IMR-90 (cell line): ENCODE results near the gene MAP2K5. TPM values are rescaled to one million over a fixed set of nuclear protein-coding genes. Genes with fewer than 3 reads are reported as not detected.

Source experiments
- ATAC-seq: fragments of 200-7000 bp; cut with Tn5 transposase; 2 replicates; pipeline ENCODE4 v1.9.1; 2020; ENCODE audit warnings: low read depth, mild to moderate bottlenecking, moderate library complexity
- BruUV-seq: library from RNA; stranded (reverse); fragments of 400-500 nt; replicated peaks from 2 replicates; lab custom pipeline; 2021; lab: Mats Ljungman, UMichigan
- CTCF ChIA-PET: fragments of 300-600 bp; formaldehyde crosslinking; extraction: SDS; loops from one replicate; lab custom pipeline; 2021; ENCODE audit warnings: antibody characterized with exemption; lab: Yijun Ruan, JAX
- POLR2A ChIA-PET: fragments of 300-600 bp; sonication (Branson Sonifier 250); formaldehyde crosslinking; loops from one replicate; lab custom pipeline; 2022; ENCODE audit warnings: antibody characterized with exemption; ENCODE audit not compliant: unreplicated experiment; lab: Charles Lee
- DNase-seq: peaks from one replicate; pipeline ENCODE4 v3.0.0; 2013
- H2AFZ ChIP-seq: replicated peaks from 2 replicates; pipeline ENCODE3; 2013; ENCODE audit warnings: low read length, mild to moderate bottlenecking; ENCODE audit not compliant: poor library complexity
- H2AK5ac ChIP-seq: 2 replicates; pipeline ENCODE4 v1.6.1; 2013; ENCODE audit warnings: low read depth, low read length, inconsistent platforms
- H2AK9ac ChIP-seq: replicated peaks from 2 replicates; pipeline ENCODE3; 2013; ENCODE audit warnings: mild to moderate bottlenecking, low read depth, low read length, moderate library complexity; ENCODE audit not compliant: poor library complexity
- H2BK120ac ChIP-seq: 2 replicates; pipeline ENCODE4 v1.6.1; 2013; ENCODE audit warnings: low read depth, low read length, inconsistent platforms
- H2BK15ac ChIP-seq: 3 replicates; pipeline ENCODE4 v1.6.1; 2013; ENCODE audit warnings: low read depth, low read length, inconsistent platforms
- H2BK20ac ChIP-seq: 2 replicates; pipeline ENCODE4 v1.6.1; 2013; ENCODE audit warnings: low read depth, mild to moderate bottlenecking, inconsistent platforms, low read length, moderate library complexity
- H2BK5ac ChIP-seq: 2 replicates; pipeline ENCODE4 v1.6.1; 2013; ENCODE audit warnings: mild to moderate bottlenecking, low read depth, low read length, inconsistent platforms; ENCODE audit not compliant: poor library complexity, severe bottlenecking
- H3K14ac ChIP-seq: replicated peaks from 2 replicates; pipeline ENCODE4 v1.6.1; 2013; ENCODE audit warnings: low read depth, low read length, inconsistent platforms
- H3K18ac ChIP-seq: 2 replicates; pipeline ENCODE4 v1.6.1; 2013; ENCODE audit warnings: low read depth, low read length, control low read depth
- H3K23ac ChIP-seq: 2 replicates; pipeline ENCODE4 v1.6.1; 2013; ENCODE audit warnings: low read depth, low read length, inconsistent platforms
- H3K27ac ChIP-seq: 2 replicates; pipeline ENCODE4 v1.5.1; 2013; ENCODE audit warnings: mild to moderate bottlenecking, control low read depth, low read length; ENCODE audit not compliant: insufficient read depth
- H3K27me3 ChIP-seq: 2 replicates; pipeline ENCODE4 v1.6.1; 2013; ENCODE audit warnings: low read length; ENCODE audit not compliant: control insufficient read depth, insufficient read depth
- H3K36me3 ChIP-seq: 2 replicates; pipeline ENCODE4 v1.6.1; 2013; ENCODE audit warnings: low read length, mixed read lengths; ENCODE audit not compliant: control insufficient read depth, insufficient read depth
- H3K4ac ChIP-seq: 2 replicates; pipeline ENCODE4 v1.6.1; 2013; ENCODE audit warnings: low read depth, low read length, inconsistent platforms
- H3K4me1 ChIP-seq: 2 replicates; pipeline ENCODE4 v1.6.1; 2013; ENCODE audit warnings: low read length, mixed read lengths; ENCODE audit not compliant: control insufficient read depth, insufficient read depth
- H3K4me2 ChIP-seq: 2 replicates; pipeline ENCODE4 v1.6.1; 2013; ENCODE audit warnings: low read depth, mild to moderate bottlenecking, control low read depth, low read length, moderate library complexity
- H3K4me3 ChIP-seq: 2 replicates; pipeline ENCODE4 v1.5.1; 2013; ENCODE audit warnings: low read depth, mild to moderate bottlenecking, control low read depth, low read length, moderate library complexity; ENCODE audit not compliant: insufficient read depth
- H3K56ac ChIP-seq: 2 replicates; pipeline ENCODE4 v1.6.1; 2013; ENCODE audit warnings: low read length, inconsistent platforms; ENCODE audit not compliant: insufficient read depth; ENCODE audit errors: extremely low read depth
- H3K79me1 ChIP-seq, 2 experiments: 2 replicates each; pipeline ENCODE4 v1.6.1; 2013; ENCODE audit warnings: low read length in 2 of 2, inconsistent platforms in 1 of 2, low read depth in 1 of 2
- H3K9ac ChIP-seq: 2 replicates; pipeline ENCODE4 v1.6.1; 2013; ENCODE audit warnings: low read depth, low read length, control low read depth
- H3K9me1 ChIP-seq: 2 replicates; pipeline ENCODE4 v1.6.1; 2013; ENCODE audit warnings: low read length, inconsistent platforms; ENCODE audit not compliant: insufficient read depth
- H3K9me3 ChIP-seq: 2 replicates; pipeline ENCODE4 v1.6.1; 2013; ENCODE audit warnings: low read length; ENCODE audit not compliant: control insufficient read depth, insufficient read depth
- H4K20me1 ChIP-seq: 2 replicates; pipeline ENCODE4 v1.6.1; 2013; ENCODE audit warnings: low read length, inconsistent platforms; ENCODE audit not compliant: insufficient read depth
- H4K5ac ChIP-seq: 2 replicates; pipeline ENCODE4 v1.6.1; 2013; ENCODE audit warnings: mild to moderate bottlenecking, low read depth, low read length, control low read depth
- H4K8ac ChIP-seq, 2 experiments: 2 replicates each; pipeline ENCODE4 v1.6.1; 2013; ENCODE audit warnings: low read depth in 2 of 2, low read length in 2 of 2, control low read depth in 1 of 2, inconsistent platforms in 1 of 2
- H4K91ac ChIP-seq: 2 replicates; pipeline ENCODE4 v1.6.1; 2013; ENCODE audit warnings: low read depth, low read length, inconsistent platforms; ENCODE audit not compliant: insufficient read depth
- BHLHE40 ChIP-seq: fragments of 150-350 bp; IDR thresholded peaks from 2 replicates; pipeline ENCODE4 v1.6.1; 2016; ENCODE audit warnings: mild to moderate bottlenecking, low read depth, low read length
- CEBPB ChIP-seq: IDR thresholded peaks from 2 replicates; pipeline ENCODE4 v1.6.1; 2012; ENCODE audit warnings: low read depth, low read length, improper control_type of control experiment
- CHD1 ChIP-seq: IDR thresholded peaks from 2 replicates; pipeline ENCODE4 v1.6.1; 2012; ENCODE audit warnings: low read depth, low read length, improper control_type of control experiment
- CTCF ChIP-seq: conservative IDR thresholded peaks from 2 replicates; pipeline ENCODE4 v1.5.1; 2012; ENCODE audit warnings: mild to moderate bottlenecking, low read depth, low read length, improper control_type of control experiment
- FOS ChIP-seq: fragments of 150-350 bp; IDR thresholded peaks from 2 replicates; pipeline ENCODE4 v1.6.1; 2016; ENCODE audit warnings: low read depth, low read length
- MAFK ChIP-seq: IDR thresholded peaks from 2 replicates; pipeline ENCODE4 v1.6.1; 2012; ENCODE audit warnings: low read depth, low read length, improper control_type of control experiment
- MAZ ChIP-seq: IDR thresholded peaks from 2 replicates; pipeline ENCODE4 v1.6.1; 2012; ENCODE audit warnings: low read depth, mild to moderate bottlenecking, low read length, improper control_type of control experiment, moderate library complexity, borderline replicate concordance
- MXI1 ChIP-seq: IDR thresholded peaks from 2 replicates; pipeline ENCODE4 v1.6.1; 2012; ENCODE audit warnings: low read depth, mild to moderate bottlenecking, low read length, moderate library complexity, borderline replicate concordance
- NFE2L2 ChIP-seq: fragments of 150-350 bp; IDR thresholded peaks from 2 replicates; pipeline ENCODE4 v1.6.1; 2016; ENCODE audit warnings: low read depth, mild to moderate bottlenecking, low read length
- POLR2A ChIP-seq: IDR thresholded peaks from 2 replicates; pipeline ENCODE4 v1.6.1; 2012; ENCODE audit warnings: mild to moderate bottlenecking, low read depth, low read length
- RAD21 ChIP-seq: IDR thresholded peaks from 2 replicates; pipeline ENCODE4 v1.6.1; 2012; ENCODE audit warnings: low read length, improper control_type of control experiment
- RCOR1 ChIP-seq: IDR thresholded peaks from 2 replicates; pipeline ENCODE4 v1.6.1; 2012; ENCODE audit warnings: mild to moderate bottlenecking, low read length, improper control_type of control experiment; ENCODE audit not compliant: insufficient replicate concordance
- RFX5 ChIP-seq: IDR thresholded peaks from 2 replicates; pipeline ENCODE4 v1.8.0; 2012; ENCODE audit warnings: low read depth, mild to moderate bottlenecking, low read length, moderate library complexity
- SMC3 ChIP-seq: fragments of 150-350 bp; IDR thresholded peaks from 2 replicates; pipeline ENCODE4 v1.6.1; 2016; ENCODE audit warnings: low read depth, mild to moderate bottlenecking, antibody characterized with exemption, low read length, moderate library complexity
- USF2 ChIP-seq: fragments of 150-350 bp; IDR thresholded peaks from 2 replicates; pipeline ENCODE4 v1.6.1; 2017; ENCODE audit warnings: mild to moderate bottlenecking, antibody characterized with exemption, low read length, low read depth
- WGBS, 2 experiments: methylation state at CpG; one replicate each; pipeline versions ENCODE4 v1.1.5 to v1.1.7; 2013; ENCODE audit warnings: missing lambda C conversion rate in 2 of 2; ENCODE audit not compliant: insufficient read length in 1 of 2; ENCODE audit errors: extremely low coverage in 2 of 2; 5-methylcytosine and 5-hydroxymethylcytosine counted together
- dilution Hi-C: fragments of 300-500 bp; cut with HindIII; formaldehyde crosslinking; loops from one replicate; pipeline ENCODE4 v1.14.3; 2018; ENCODE audit warnings: low sequenced_read_pairs; ENCODE audit not compliant: unreplicated experiment
- in situ Hi-C: fragments of 300-500 bp; cut with MboI; formaldehyde crosslinking; loops from 3 replicates; pipeline ENCODE4 v1.14.3; 2019; ENCODE audit warnings: low sequenced_read_pairs, inconsistent platforms, mixed read lengths
- intact Hi-C: fragments of 100-400 bp; cut with micrococcal nuclease; formaldehyde crosslinking; loops from 2 replicates; pipeline ENCODE4 v1.10.0; 2022
- polyA plus RNA-seq, 3 experiments: library from polyadenylated mRNA; depleted of rRNA; stranded (reverse); fragments of >200 nt; gene quantifications; 2 replicates each; pipeline ENCODE4 v1.2.3, GENCODE V29; 2012; ENCODE audit warnings: low replicate concordance in 1 of 3
- total RNA-seq: library from RNA; depleted of rRNA; stranded (reverse); fragments of >200 nt; gene quantifications from 2 replicates; pipeline ENCODE4 v1.2.3, GENCODE V29; 2012
- TF ChIP-seq, protein P1 (sequence below): fragments of 150-350 bp; IDR thresholded peaks from 2 replicates; pipeline ENCODE4 v1.6.1; 2016; ENCODE audit warnings: low read depth, mild to moderate bottlenecking, low read length, moderate library complexity, borderline replicate concordance

MAP2K5 gene
- total and polyA plus RNA-seq, 2 of the 4 experiments (the other 2 are of a cell fraction), result 1.6 to 6.1 TPM

GRCh38 chr15:67660874-67661606 is 118.5 kb downstream of the MAP2K5 start:
- H3K79me1 ChIP-seq, result no peaks in the 10 kb centered on the region
- no peak for DNase-seq
- H3K4me3 ChIP-seq, result no peak overlapping the region
- H2BK20ac ChIP-seq, result no peak overlapping the region
- H3K14ac ChIP-seq, result no peak overlapping the region
- ATAC-seq, result no peak
- no peak overlapping the region for H3K18ac ChIP-seq
- no peaks in the 10 kb centered on the region for H4K20me1 ChIP-seq
- WGBS, 2 experiments, result no CpG with 5 or more reads among the region's 2 CpGs
- dilution Hi-C loops (no loop called here), in situ Hi-C loops (no loop called here), intact Hi-C loops (no loop called here)
- H4K5ac ChIP-seq, result no peak overlapping the region
- no peak overlapping the region for H2BK120ac ChIP-seq
- H2AK5ac ChIP-seq, result no peak overlapping the region
- TF ChIP-seq USF2 (no peak), RFX5 (no peak), POLR2A (no peak), MAFK (no peak), MAZ (no peak), NFE2L2 (no peak), BHLHE40 (no peak), CHD1 (no peak), MXI1 (no peak), FOS (no peak), CTCF (no peak), CEBPB (no peak), RAD21 (no peak), RCOR1 (no peak), SMC3 (no peak)
- TF ChIP-seq, protein P1, sequence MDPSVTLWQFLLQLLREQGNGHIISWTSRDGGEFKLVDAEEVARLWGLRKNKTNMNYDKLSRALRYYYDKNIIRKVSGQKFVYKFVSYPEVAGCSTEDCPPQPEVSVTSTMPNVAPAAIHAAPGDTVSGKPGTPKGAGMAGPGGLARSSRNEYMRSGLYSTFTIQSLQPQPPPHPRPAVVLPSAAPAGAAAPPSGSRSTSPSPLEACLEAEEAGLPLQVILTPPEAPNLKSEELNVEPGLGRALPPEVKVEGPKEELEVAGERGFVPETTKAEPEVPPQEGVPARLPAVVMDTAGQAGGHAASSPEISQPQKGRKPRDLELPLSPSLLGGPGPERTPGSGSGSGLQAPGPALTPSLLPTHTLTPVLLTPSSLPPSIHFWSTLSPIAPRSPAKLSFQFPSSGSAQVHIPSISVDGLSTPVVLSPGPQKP, result no peak
- no peak overlapping the region for H4K91ac ChIP-seq
- H3K27ac ChIP-seq, result no peak overlapping the region
- H2BK15ac ChIP-seq, result no peak overlapping the region
- no peak overlapping the region for H4K8ac ChIP-seq
- no peak overlapping the region for H2AFZ ChIP-seq
- H2BK5ac ChIP-seq, result no peak overlapping the region
- H3K36me3 ChIP-seq, result 0 out of 2 replicates have a peak, but pooled peaks cover 1% of the 10 kb centered on the region
- ChIA-PET CTCF (no interaction called here), POLR2A (no interaction called here)
- H2AK9ac ChIP-seq, result no peak overlapping the region
- H3K56ac ChIP-seq, result no peak overlapping the region
- no peaks in the 10 kb centered on the region for H3K27me3 ChIP-seq
- H3K23ac ChIP-seq, result no peak overlapping the region
- H3K4me2 ChIP-seq, result no peak overlapping the region
- no peak overlapping the region for H3K4ac ChIP-seq
- H3K4me1 ChIP-seq, result no peaks in the 10 kb centered on the region
- no peak overlapping the region for H3K9ac ChIP-seq
- no TSS peak for BruUV-seq
- no peaks in the 10 kb centered on the region for H3K9me1 ChIP-seq
- H3K9me3 ChIP-seq, result no peaks in the 10 kb centered on the region
